IPS DF 6.9 (cell line): ENCODE data around the gene ZNF423.
A peak's percentile ranks its signal among the peaks of the same experiment; 100 is the strongest.

Experiments
- DNase-seq: peaks from one replicate; pipeline ENCODE4 v3.0.0-alpha.2; 2013; ENCODE audit warnings: low read depth, low spot score
- H3K27ac ChIP-seq: one replicate; pipeline ENCODE4 v1.5.1; 2013; ENCODE audit warnings: low read length, control low read depth
- H3K27me3 ChIP-seq: 2 replicates; pipeline ENCODE4 v1.6.1; 2013; ENCODE audit warnings: mild to moderate bottlenecking, low read length; ENCODE audit not compliant: control insufficient read depth, insufficient read depth
- H3K36me3 ChIP-seq: 2 replicates; pipeline ENCODE4 v1.6.1; 2013; ENCODE audit warnings: low read length; ENCODE audit not compliant: control insufficient read depth, insufficient read depth
- H3K4me1 ChIP-seq: 2 replicates; pipeline ENCODE4 v1.6.1; 2013; ENCODE audit warnings: low read length; ENCODE audit not compliant: control insufficient read depth, insufficient read depth
- H3K4me3 ChIP-seq: 2 replicates; pipeline ENCODE4 v1.5.1; 2013; ENCODE audit warnings: mild to moderate bottlenecking, low read length
- H3K9me3 ChIP-seq: 2 replicates; pipeline ENCODE4 v1.6.1; 2013; ENCODE audit warnings: low read length, inconsistent platforms; ENCODE audit not compliant: control insufficient read depth, insufficient read depth
- WGBS: extraction: QIAGEN DNeasy Blood & Tissue Kit; methylation state at CpG from one replicate; pipeline ENCODE4 v1.1.7; 2013; ENCODE audit warnings: mixed read lengths, missing lambda C conversion rate; ENCODE audit not compliant: insufficient read length, insufficient coverage; 5-methylcytosine and 5-hydroxymethylcytosine counted together

The ZNF423 gene

GRCh38 chr16:49700251-49701064, 155.5 kb downstream of the ZNF423 start:
- H3K4me3 ChIP-seq, result no peak overlapping the region
- H3K27ac ChIP-seq, result peak overlapping the region; percentile 13
- H3K4me1 ChIP-seq, result peaks cover 28% of the 10 kb centered on the region
- no peaks in the 10 kb centered on the region for H3K27me3 ChIP-seq
- no peaks in the 10 kb centered on the region for H3K36me3 ChIP-seq
- WGBS, result no CpG with 5 or more reads among the region's 10 CpGs
- DNase-seq, result no peak
- no peaks in the 10 kb centered on the region for H3K9me3 ChIP-seq

- no peak overlapping the region for H3K4me3 ChIP-seq
- WGBS, result no CpG with 5 or more reads among the region's 3 CpGs
- DNase-seq, result no peak
- no peaks in the 10 kb centered on the region for H3K9me3 ChIP-seq
- H3K27me3 ChIP-seq, result no peaks in the 10 kb centered on the region
- H3K36me3 ChIP-seq, result no peaks in the 10 kb centered on the region
- peaks cover 28% of the 10 kb centered on the region for H3K4me1 ChIP-seq
- no peak overlapping the region for H3K27ac ChIP-seq
Measured at GRCh38 chr16:49699841-49700175, 156.1 kb downstream of the ZNF423 start.

GRCh38 chr16:49698931-49699840, 156.7 kb downstream of the ZNF423 start:
- no peak overlapping the region for H3K27ac ChIP-seq
- no peaks in the 10 kb centered on the region for H3K27me3 ChIP-seq
- no peaks in the 10 kb centered on the region for H3K36me3 ChIP-seq
- no peak overlapping the region for H3K4me3 ChIP-seq
- no peaks in the 10 kb centered on the region for H3K9me3 ChIP-seq
- DNase-seq, result no peak
- no CpG with 5 or more reads among the region's 18 CpGs for WGBS
- H3K4me1 ChIP-seq, result peaks cover 24% of the 10 kb centered on the region

- no peak overlapping the region for H3K4me3 ChIP-seq
- no peaks in the 10 kb centered on the region for H3K9me3 ChIP-seq
- DNase-seq, result no peak
- no peaks in the 10 kb centered on the region for H3K36me3 ChIP-seq
- H3K4me1 ChIP-seq, result peaks cover 23% of the 10 kb centered on the region
- H3K27ac ChIP-seq, result no peak overlapping the region
- no peaks in the 10 kb centered on the region for H3K27me3 ChIP-seq
- WGBS, result no CpG with 5 or more reads among the region's 26 CpGs
Measured at GRCh38 chr16:49698453-49698815, 157.5 kb downstream of the ZNF423 start.

GRCh38 chr16:49697631-49698452, 158.1 kb downstream of the ZNF423 start:
- no peak overlapping the region for H3K4me3 ChIP-seq
- DNase-seq, result no peak
- no peaks in the 10 kb centered on the region for H3K9me3 ChIP-seq
- H3K4me1 ChIP-seq, result peaks cover 23% of the 10 kb centered on the region
- no peaks in the 10 kb centered on the region for H3K27me3 ChIP-seq
- no peak overlapping the region for H3K27ac ChIP-seq
- H3K36me3 ChIP-seq, result no peaks in the 10 kb centered on the region
- no CpG with 5 or more reads among the region's 28 CpGs for WGBS

GRCh38 chr16:49696414-49697101, 159.4 kb downstream of the ZNF423 start:
- no CpG with 5 or more reads among the region's 14 CpGs for whole genome bisulfite sequencing
- Histone ChIP-seq H3K4me1 (peaks cover 23% of the 10 kb centered on the region), H3K27ac (no peak overlapping the region)

GRCh38 chr16:49695782-49696413, 160.0 kb downstream of the ZNF423 start:
- Histone ChIP-seq H3K4me3 (no peak overlapping the region), H3K36me3 (no peaks in the 10 kb centered on the region), H3K9me3 (no peaks in the 10 kb centered on the region), H3K4me1 (peaks cover 23% of the 10 kb centered on the region), H3K27ac (no peak overlapping the region), H3K27me3 (no peaks in the 10 kb centered on the region)
- WGBS, result no CpG with 5 or more reads among the region's 5 CpGs
- no peak for DNase-seq

More at GRCh38 chr16:49696414-49697101, 159.4 kb downstream of the ZNF423 start:
- no peaks in the 10 kb centered on the region for H3K36me3 ChIP-seq
- no peaks in the 10 kb centered on the region for H3K27me3 ChIP-seq
- H3K4me3 ChIP-seq, result no peak overlapping the region
- DNase-seq, result no peak
- H3K9me3 ChIP-seq, result no peaks in the 10 kb centered on the region

- H3K9me3 ChIP-seq, result no peaks in the 10 kb centered on the region
- no peak overlapping the region for H3K27ac ChIP-seq
- no peak for DNase-seq
- WGBS, result no CpG with 5 or more reads among the region's 5 CpGs
- peaks cover 16% of the 10 kb centered on the region for H3K4me1 ChIP-seq
- no peak overlapping the region for H3K4me3 ChIP-seq
- no peaks in the 10 kb centered on the region for H3K36me3 ChIP-seq
- no peaks in the 10 kb centered on the region for H3K27me3 ChIP-seq
Measured at GRCh38 chr16:49693445-49693844, 162.5 kb downstream of the ZNF423 start.

GRCh38 chr16:49690778-49691177, 165.1 kb downstream of the ZNF423 start:
- H3K36me3 ChIP-seq, result no peaks in the 10 kb centered on the region
- DNase-seq, result no peak
- peaks cover 1% of the 10 kb centered on the region; the same call in 1 of the 2 replicates for H3K4me1 ChIP-seq
- no peak overlapping the region for H3K4me3 ChIP-seq
- no CpG with 5 or more reads among the region's 13 CpGs for WGBS
- no peaks in the 10 kb centered on the region for H3K27me3 ChIP-seq
- no peak overlapping the region for H3K27ac ChIP-seq
- no peaks in the 10 kb centered on the region for H3K9me3 ChIP-seq
